HG03378 (cell line): ENCODE results near the gene TEX36.
"Not testable (repeated sequence)": the region's sequence is repeated elsewhere in the genome, so short reads cannot be mapped to it uniquely, and the experiment has no call there.

Source experiments
- ATAC-seq: cut with Tn5 transposase; IDR thresholded peaks from one replicate; pipeline ENCODE4 v1.9.1; 2021; ENCODE audit warnings: mild to moderate bottlenecking, moderate library complexity; ENCODE audit not compliant: unreplicated experiment

Gene TEX36, protein sequence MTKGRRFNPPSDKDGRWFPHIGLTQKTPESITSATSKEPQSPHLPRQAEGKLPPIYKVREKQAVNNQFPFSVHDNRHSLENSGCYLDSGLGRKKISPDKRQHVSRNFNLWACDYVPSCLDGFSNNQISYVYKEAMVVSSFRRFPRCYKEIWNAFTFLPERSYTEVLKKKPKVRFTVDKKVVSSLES

DNA sequence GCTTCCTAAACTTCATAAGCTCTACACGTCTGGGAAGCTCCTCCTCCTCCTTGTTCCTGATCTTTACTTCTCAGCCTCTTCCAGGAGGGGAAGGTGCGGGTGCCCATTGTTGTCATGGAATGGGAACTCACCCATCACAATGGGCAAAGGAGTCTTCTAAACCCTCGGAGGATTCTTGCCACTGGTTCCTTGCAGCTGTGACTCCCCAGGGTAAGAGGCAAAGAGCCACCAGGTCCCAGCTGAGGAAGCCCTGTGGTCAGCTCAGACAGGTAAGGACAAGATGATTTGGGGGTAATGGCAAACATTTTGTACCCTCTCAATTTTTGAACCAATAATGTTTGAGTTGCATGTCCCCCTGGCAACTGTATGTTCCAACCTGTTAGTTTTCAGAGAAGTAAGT lies at the start of gene TEX36:
Gene TEX36, minus strand, starts transcription at position 101 of the 400 bp plus-strand sequence. CDS start 174 bp downstream, outside the sequence.
- no peak for ATAC-seq

DNA sequence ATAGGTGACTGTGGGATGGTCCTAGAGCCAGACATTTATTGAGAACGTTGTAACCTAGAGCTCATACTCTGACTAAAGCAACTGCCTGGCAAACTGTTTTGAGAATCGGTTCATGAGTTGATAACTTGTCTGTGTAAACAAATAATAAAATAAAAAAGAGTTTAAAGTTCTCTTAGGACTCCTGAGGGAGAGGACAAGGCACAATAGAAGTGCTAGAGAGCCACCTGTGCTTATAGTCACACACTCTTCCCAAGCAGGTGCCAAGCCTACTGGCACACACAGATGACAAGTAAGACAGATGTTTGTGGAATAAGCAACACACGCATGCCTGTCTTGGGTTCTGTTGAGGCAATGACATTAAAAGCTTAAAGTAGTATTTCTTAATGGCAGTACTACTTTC lies 44.5 kb upstream of the TEX36 start:
- no peak for ATAC-seq

DNA sequence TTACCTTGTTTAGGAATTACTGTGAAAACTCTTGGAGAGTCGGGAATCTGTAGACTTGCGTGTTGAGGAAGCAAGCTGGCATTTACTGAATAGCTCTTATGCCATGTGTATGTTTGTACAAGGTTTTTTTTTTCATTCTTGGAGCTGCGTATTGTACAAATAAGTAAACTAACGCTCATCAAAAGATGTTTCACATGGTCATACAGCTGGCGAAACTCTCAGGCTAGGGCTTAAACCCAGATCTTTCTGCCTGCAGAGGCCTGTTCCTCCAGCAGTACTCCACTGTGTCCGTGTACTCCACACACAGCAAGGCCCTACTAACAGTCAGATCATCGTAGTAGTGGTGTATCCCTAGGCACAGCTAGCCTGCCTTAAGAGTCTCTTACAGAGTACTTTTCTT lies 44.0 kb upstream of the TEX36 start:
- no peak for ATAC-seq

DNA sequence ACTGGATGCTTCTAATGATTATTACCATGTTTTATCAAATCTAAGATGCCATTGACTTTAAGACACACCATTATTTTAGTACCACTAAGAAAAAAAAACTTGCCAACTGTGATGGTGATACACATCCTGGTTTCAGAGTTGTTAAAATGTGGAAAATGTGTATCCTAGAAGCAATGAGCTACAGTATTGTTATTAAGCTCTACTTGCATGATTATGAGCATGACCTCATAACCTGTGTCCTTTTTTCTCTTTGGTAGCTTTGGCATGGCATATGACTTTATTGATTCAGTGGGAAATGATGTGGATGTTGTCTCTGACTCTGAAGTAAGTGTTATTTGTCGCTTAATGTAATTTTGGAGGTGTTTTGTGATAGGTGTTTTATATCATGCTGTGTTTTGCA lies 39.8 kb upstream of the TEX36 start:
- no peak for ATAC-seq

DNA sequence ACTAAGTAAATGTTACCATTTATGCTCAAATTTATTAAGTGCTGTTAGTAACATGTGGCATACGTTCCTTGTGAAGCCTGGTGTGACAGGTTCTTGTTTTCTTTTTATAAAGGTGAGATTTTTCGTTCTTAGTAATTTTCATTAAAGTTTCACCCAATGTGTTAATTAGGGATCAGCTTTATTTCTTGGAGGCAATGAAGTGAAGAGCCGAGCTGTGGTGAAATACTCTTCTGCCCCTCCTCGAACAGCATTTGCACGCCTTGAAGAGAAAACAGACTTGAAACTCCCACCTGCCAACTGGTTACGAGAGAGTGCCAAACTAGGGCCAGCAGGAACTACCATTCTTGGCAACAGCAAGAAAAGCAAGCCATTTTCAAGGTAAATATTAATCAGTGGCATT lies 38.1 kb upstream of the TEX36 start:
- ATAC-seq, result peak; percentile 40

DNA sequence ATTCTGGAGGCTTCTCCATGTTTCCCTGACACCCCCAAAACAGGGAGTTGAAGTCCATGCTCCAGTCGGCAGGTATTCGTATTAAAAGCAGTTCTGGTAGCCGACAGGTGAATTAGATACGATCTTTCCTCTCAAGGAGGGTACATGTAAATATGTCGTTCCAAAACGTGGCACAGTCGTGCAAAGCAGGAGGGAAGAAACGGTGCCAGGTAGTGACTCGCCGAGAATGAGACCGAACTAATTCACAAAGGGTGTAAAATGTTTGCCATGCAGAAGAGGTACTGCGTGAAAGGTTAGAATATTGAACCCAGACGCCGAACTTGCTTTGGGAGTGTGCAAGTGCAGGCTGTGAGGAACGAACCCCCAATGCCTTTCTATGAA lies 37.0 kb upstream of the TEX36 start:
- no peak for ATAC-seq

DNA sequence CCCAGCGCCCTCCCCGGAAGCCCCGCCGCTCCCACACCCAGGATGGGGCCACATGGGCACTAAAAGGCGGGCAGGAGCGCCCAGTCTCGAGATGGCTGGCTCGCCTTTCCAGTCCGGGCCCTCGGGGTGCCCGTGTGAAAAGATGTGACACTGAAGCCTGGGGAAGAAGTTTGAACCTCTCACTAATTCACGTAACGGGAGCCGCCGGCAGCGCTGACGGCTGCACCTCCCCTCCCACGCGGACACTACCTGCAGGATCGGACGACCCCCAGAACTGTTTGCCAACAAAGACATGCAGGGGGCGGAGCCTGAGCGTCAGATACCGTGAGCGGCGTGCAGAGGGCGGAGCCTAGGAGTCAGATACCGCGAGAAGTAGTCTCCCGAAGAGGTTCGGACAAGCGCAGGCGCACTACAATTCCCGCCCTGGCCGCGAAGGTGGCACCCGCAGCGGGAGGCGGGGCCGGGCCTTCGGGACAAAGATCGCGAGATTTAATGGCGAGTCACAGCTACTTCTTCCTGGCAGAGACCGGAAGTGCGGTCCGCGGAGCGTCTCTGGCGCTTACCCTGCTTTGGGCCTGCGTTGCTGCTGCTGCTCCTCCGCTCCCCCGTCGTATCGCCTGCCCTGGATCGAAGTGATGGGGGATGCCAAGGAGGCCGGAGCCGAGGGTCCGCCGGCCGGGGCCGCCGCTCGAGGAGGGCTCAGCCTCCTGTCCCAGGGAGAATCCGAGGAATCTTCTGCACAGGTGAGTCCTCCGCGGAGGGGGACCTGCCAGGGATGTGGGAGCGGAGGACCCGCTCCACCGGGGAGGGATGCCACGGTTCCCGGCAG lies 36.4 kb upstream of the TEX36 start, which contains the start of gene EDRF1:
Gene EDRF1, plus strand, starts transcription at position 537 of the 829 bp plus-strand sequence. Its CDS starts 99 bp downstream, at position 636.
- ATAC-seq, result peak; percentile 93

DNA sequence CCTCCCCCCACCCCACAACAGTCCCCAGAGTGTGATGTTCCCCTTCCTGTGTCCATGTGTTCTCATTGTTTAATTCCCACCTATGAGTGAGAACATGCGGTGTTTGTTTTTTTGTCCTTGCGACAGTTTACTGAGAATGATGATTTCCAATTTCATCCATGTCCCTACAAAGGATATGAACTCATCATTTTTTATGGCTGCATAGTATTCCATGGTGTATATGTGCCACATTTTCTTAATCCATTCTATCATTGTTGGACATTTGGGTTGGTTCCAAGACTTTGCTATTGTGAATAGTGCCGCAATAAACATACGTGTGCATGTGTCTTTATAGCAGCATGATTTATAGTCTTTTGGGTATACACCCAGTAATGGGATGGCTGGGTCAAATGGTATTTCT lies 31.8 kb upstream of the TEX36 start:
- ATAC-seq, result not testable (repeated sequence)

DNA sequence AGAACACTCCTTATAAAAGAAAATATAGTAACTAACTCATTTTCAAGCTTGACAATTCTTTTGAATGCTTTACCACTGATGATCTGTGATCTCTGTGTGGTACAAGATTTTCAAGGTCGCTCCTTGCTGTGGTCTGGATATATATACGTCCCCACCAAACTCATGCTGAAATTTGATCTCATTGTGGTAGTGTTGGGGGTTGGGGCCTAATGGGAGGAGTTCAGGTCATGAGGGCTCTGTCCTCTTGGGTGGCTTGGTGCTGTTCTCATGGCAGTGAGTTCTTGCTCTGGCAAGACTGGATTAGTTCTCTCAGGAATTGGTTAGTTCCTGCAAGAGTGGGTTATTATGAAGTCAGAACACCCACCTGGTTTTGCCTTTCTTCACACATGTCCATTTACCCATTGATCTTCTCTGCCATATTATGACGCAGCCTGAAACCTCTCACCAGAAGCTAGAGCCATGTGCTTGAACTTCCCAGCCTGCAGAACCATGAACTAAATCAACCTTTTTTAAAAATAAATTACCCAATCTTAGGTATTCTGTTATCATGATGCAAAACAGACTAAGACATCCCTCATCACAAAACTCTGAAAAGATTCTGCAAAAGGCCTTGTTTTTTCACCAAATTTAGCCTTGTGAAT lies 28.3 kb upstream of the TEX36 start:
- ATAC-seq, result no peak

DNA sequence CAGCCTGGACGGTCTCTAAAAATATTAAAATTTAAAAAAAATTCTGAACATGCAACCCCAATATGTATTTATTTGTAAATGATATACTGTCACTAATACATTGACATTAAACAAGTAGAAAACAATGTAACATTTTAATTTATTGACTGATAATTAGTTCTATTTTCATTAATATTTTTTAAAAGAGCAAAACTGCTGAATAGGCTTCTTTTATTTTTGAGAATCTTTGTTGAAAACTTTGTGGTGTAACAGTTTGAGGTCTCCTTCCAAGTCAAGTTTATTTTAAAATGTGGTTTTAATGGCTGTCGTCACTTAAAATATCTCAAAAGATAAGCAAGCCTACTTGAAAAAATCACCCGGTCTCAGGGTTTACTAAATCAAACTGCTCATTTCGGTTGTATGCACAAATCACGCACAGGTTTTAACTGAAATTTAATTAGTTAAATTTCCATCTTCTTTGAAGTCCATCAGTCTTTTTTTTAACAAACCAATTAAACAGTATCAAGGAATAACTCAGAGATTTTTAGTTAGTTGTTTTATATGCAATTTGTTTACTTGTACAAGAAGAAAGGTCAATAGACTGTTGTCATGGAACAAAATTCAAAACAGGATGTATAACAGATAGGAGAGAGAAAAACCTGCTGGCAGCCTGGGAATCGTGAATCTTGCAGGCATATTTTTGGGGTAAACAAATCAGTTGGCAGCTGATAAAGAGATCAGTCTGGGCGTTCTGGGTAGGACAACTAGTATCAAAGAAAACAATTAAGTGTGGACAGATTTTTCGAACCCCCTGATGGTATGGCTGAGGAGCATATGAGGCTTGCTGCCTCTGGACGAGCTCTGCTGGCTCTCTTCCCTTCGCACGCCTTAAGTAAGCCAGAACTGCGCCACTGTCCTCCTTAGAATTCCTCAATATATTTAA lies 26.9 kb upstream of the TEX36 start:
- no peak for ATAC-seq

DNA sequence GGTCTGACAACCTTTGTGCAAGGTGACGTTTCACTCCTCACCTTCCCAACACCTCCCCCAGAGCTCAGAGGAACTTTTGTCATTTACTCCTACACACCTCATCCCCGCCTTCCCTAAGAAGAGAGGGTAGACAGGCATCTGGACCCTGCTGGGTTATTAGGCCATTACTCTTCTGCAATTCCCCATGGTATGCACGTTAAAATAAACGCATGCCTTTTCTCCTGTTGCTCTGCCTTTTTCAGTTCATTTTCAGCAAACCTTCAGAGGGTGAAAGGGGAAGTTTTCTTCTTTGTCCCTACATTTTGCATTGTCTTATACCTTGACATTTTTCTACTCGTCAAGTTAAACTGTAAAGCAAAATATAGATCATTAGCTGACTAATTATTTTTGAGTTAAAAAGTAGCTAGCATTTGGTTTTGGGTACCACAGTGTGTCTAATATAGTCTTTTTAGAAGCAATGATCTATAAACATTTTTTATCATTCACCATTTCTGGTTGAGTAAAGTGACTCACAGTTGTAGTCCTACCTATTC lies 26.1 kb upstream of the TEX36 start:
- peak; percentile 66 for ATAC-seq

DNA sequence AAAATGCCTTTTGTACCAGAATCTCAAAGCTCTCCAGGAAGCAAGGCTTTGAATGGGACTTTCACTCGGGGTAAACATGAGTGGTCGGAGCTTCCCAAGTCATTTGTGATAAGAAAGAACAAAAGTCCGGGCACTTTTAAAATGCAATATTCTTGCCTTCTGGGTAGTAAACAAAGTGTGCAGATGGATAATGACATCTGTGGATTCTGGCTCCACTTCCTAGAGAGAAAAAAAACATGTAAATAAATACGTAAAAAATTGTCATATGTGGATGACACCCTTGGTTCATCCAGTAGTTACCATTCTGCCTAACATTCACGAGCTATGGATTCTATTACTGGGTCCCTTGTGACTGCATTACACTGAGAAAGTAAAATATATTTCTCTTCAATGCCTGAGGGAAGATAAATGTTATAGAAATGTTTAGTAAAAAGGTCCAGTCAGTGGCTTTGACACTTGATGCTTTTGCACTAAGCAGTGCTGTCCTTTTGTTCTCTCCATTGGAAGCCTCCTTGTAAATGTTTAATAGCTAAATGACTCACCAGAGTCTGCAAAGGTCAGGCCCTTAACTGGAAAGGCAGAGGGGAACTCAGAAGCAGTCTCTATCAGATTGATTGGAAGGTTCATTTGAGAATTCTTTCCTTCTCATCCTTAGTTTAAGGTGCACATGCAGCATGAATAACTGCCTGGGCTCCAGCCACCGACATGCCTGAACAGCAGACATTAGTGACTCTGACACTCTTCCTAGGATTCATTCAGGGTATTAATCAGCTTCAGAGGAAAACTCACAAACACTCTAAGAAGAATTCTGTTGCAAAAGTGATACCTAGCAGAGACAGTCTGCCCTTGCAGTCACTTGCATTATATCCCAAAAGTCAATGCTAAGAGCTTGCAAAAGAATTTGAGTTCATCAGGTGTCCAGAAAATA lies 24.8 kb upstream of the TEX36 start:
- ATAC-seq, result peak; percentile 85

DNA sequence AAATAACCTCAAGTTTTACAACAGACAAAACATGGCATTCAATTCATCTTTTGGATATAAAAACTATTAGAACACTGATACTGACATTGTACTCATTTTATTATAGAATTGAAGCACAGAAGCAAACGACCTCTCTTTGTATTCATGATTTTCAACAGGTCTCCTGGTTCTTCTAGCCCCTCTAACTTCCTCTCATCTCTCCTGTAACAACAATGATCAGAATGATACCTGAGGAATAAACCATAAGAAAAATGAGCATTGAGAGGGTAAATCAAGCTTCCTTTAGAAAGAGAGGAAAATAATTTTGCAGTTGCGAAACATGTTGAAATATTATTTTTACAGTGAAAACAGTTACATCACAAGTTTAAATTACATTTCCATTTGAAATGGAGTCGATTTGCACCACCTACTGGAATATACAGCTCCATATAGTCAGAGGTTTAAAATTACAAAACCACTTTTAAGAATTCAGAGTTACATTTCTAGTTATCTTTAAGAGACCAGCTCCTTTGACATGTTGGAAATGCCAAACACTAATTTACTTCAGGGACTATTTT lies 17.5 kb upstream of the TEX36 start:
- ATAC-seq, result no peak

DNA sequence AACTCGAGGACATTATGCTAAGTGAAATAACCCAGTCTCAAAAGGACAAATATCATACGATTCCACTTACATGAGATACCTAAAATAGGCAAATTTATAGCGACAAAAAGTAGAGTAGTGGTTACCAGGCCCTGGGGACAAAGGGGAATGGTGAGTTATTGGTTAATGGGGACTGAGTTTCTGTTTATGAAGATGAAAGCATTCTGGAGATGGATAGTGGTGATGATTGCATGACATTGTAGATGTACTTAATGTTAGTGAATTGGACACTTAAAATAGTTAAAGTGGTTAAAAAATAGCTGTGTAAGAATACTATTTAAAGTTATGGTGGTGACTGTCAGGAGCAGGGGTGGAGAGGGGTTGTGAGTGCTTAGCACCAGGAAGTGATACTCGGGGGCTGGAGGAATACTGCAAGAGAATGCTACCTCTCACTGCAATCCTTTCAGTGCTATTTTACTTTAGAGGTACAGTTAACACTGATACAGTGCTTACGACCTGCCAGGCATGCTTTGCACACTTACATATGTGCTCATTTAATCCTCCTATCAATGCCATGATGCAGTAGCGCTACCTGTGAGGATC lies 16.7 kb upstream of the TEX36 start:
- peak; percentile 44 for ATAC-seq

DNA sequence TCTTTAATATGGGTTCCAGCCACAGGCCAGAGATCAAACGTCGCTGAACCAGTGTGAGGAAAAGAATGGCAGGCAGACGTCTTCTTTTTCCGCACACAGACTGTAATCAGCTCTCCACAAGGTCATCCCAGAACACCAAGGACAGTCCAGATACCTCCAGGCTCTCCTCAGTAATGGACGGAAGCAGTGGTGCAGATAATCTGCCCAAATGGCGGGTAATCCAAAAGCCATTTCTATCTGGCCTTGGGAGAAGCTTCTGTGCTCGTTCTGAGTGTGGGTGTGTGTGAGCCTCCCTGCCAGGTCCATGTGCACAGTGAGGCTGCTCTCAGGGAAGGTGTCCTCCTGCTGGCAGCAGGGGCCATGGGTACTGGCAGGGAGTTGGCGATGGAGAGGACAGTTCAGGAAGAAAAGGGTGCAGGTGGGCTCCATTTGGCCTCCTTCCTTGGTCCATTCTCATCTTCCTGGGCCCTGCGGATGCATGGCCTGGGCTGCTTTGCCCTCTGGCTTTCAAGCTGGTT lies 15.6 kb upstream of the TEX36 start:
- no peak for ATAC-seq

DNA sequence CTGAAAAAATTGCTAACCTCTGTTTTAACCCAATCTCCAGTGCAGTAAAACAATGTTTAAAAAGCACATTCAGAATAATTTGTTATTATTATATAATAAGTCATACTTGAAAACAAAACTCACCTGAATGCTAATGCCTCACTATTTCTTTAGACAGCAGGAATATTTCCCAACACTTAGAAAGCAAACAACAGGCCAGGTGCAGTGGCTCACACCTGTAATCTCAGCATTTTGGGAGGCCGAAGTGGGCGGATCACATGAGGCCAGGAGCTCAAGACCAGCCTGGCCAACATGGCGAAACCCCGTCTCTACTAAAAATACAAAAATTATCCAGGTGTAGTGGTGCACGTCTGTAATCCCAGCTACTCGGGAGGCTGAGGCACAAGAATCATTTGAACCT lies 13.9 kb upstream of the TEX36 start:
- ATAC-seq, result not testable (repeated sequence)

DNA sequence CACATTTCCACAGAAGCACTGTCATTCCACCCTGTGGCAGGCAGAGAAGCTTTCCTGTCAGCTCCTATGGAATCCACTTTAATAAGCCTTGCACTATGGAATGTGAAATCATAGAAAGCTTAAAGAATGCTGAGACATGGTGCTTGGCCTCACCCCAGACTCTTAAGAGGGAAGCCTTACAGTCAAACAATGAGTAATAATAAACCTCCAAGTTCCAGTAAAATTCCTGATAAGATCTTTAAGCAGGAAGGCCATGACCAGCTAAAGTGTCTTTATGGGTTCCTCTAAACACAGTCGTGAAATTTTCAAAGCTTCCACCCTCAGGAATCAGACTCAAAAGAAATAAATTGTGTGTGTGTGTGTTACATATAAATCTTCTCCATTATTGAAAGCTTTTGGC lies 11.9 kb upstream of the TEX36 start:
- no peak for ATAC-seq

DNA sequence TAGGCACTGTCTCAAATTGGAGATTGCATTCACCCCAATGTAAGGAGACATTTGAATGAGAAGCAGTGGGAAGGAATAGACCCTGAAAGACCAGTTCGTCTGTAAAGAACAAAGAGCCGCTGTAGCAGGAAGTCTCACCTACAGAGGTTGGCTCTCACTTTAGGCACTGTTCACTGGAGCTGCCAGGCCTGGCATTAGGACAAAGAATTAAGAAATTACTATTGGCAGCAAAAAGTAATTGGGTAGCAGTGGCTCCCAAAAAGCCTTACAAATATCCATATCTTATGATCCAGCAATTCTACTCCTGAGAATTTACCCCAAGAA lies 10.5 kb upstream of the TEX36 start:
- ATAC-seq, result no peak
